Stimulated activated CD4-positive, alpha-beta T cell treated with anti-CD3 and anti-CD28 coated beads, Interleukin-2, amount 100 ng/mL, for 4 hours (primary cell): ENCODE results near the gene ZNF362.

Experiments
- DNase-seq: peaks from one replicate; pipeline ENCODE4 v3.0.0-alpha.2; 2020; ENCODE audit warnings: low read depth

ZNF362 gene

GRCh38 chr1:33268927-33269610 is 12.8 kb downstream of the ZNF362 start:
- DNase-seq: no peak

DNA sequence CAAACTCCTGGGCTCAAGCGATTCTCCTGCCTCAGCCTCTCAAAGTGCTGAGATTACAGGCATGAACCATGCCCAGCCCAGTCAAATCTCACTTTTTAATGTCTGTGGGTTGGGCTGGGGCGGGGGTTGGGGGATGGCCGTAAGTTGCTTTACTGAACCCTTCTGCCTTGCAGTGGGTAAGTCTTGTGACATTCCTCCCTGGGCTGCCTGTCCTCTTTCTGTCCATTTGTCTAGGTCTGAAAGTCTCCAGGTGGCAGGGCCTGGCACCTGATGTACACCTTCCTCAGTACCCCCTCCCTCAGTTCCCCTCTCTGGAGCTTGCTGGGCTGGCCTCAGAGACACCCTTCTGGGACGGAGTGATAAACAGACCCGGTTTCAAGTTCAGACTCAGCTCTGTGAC is 13.3 kb downstream of the ZNF362 start:
- DNase-seq: no peak

DNA sequence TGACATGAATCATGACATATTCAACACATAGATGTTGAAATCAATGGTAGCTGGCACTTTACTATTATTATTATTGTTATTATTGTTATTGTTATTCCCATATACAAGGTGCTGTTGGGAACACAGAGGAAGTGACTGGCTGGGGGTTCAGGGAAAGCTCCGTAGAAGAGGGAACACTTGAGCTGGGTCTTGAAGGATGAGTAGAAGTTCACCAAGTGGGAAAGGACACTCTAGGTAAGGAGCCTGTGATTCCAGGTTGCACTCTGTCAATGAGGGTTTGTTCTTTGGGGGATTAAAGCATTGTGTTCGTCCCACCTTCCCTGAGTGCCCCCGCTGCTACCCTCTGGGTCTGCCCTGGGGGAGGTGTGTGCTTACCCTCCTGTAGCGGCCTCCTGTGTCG is 14.1 kb downstream of the ZNF362 start:
- DNase-seq: no peak

- no peak for DNase-seq
These were observed 14.6 kb downstream of the ZNF362 start for GRCh38 chr1:33270808-33271465.

DNA sequence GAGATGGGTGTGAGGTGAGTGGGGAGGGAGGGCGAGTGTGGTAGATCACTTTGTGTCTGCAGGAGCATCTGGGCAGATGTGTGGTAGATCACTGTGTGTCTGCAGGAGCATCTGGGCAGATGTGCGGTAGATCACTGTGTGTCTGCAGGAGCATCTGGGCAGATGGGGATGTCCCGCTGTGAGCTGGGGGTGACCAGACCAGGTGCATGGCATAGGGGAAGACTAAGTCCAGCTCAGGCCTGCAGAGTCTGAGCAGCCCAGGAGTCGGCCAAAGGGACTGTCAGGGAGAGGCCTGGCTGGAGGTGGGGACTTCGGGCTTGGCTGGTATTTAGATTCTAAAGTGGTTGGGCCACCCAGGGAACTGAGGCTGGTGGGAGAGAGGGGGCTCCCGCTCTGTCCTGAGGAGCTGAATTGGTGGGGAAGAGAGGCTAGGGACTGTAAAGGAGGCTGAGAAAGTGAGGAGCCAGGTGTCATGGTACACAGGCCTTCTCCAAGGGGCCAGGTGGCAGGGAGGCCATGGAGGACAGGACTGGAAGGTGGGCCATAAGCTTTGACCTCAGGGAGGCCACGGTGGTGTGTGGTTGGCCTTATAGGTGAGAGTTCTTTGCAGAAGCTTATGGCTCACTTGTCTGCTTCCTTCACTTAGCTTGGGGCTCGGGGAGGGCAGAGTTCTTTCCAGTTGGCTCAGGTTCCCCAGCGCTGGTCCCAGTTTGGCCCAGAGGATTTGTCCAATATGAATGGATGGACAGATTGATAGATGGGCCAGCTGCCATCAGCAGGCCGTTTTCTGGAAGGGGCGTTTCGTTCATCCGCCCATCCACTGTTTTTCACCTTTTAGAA is 15.6 kb downstream of the ZNF362 start:
- no peak for DNase-seq

- no peak for DNase-seq
These were observed 16.2 kb downstream of the ZNF362 start for GRCh38 chr1:33272509-33272908.

GRCh38 chr1:33272930-33273329 is 16.6 kb downstream of the ZNF362 start:
- DNase-seq: no peak

- no peak for DNase-seq
These were observed 17.1 kb downstream of the ZNF362 start for GRCh38 chr1:33273406-33273805.

DNA sequence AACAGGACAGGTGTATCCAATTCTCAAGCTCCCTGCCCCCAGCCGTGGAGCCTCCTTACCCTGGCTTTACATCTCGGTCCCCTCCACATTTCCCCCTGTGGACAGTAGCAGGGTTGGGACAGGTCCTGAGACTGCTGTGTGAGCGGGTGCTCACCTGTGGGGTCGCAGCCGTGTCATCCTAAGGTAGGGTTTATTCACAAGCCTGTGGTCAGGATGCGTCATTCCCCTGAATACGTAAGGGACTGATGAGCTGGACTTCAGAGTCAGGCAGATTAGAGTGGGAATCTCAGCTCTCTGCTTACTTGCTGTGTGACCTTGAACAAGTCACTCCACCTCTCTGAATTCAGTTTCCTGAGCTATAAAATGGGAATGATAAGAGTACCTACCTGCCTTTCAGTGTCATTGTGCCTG is 17.7 kb downstream of the ZNF362 start:
- no peak for DNase-seq

DNA sequence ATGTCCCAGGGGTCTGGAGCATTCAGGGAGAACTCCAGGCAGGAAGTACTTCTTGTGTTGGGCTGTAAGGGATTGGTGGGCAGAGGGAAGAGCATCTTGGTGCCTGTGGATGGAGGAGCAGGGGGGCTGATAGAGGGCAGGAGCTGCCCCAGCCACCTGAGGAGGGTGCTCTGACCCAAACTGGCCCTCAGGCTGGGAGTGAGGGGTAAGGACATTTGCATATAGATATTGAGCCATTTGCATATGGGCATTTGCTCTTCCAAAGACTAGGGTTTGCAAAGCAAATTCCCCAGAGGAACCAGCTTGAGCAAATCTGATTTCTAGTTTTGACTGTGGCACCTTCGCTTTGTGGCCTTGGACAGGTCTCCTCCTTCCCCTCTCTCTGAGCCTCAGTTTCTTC is 18.2 kb downstream of the ZNF362 start:
- DNase-seq: no peak

GRCh38 chr1:33275195-33275594 is 18.9 kb downstream of the ZNF362 start:
- DNase-seq: no peak

DNA sequence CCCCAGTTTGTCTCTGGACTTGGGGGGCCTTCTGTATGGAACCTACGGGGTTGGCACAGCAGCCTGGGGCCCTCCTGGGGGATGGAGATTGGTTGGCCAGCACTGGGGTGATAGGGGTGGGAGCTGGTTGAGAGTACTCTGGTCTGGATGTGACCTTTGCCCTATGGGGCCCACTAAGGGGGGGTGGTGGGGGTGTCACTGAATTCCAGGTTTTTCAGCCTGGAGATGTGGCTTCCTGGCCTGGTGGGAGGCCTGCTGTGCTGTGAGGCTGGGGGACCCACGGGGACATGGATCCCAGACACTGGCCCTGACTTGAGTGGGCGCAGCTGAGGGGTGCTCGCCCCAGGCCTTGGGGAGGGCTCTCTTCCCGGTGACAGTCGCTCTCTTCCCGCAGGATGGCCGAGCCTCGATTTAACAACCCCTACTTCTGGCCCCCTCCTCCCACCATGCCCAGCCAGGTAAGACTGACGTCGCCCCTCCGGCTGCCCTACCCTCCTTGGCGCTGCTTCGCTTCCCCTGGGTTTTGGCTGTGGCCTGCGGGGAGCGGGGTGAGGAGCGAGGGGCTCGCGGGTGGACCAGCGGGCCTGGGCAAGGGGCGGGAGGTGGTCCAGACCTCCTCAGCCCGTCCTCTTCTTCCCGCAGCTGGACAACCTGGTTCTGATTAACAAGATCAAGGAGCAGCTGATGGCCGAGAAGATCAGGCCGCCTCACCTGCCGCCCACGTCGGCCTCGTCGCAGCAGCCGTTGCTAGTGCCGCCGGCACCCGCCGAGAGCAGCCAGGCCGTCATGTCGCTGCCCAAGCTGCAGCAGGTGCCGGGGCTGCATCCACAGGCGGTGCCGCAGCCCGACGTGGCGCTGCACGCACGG is 19.6 kb downstream of the ZNF362 start:
- no peak for DNase-seq

GRCh38 chr1:33276573-33277298 is 20.4 kb downstream of the ZNF362 start:
- DNase-seq: no peak

GRCh38 chr1:33277488-33278084 is 21.3 kb downstream of the ZNF362 start:
- DNase-seq: no peak

GRCh38 chr1:33280091-33280661 is 23.9 kb downstream of the ZNF362 start:
- DNase-seq: no peak

DNA sequence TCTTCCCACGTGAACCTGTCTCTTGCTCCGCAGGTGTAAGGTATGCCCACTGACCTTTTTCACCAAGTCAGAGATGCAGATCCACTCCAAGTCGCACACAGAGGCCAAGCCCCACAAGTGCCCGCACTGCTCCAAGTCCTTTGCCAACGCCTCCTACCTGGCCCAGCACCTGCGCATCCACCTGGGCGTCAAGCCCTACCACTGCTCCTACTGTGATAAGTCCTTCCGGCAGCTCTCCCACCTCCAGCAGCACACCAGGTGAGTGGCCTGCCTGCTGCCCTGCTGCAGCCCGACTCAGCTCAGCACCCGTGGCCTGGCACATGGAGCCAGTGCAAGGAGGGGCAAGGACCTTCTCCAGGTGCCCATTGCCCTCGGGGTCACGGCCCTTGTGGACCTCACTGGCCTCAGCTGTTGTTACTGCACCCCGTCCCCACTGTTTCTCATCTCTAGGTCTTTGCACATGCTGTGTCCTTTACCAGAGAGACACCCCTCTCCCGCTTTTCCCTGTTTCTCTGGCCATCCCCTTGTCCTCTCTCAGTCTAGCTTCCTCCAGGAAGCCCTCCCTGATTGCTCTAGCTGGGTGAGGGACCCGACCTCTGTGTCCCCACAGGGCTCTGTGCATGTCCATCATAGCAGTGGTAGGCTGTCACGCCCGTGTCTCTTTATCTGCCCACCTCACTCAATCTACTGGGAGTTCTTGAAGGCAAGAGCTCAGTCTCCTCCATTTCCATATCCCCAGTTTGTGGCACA is 25.4 kb downstream of the ZNF362 start:
- DNase-seq: no peak

- no peak for DNase-seq
These were observed 26.5 kb downstream of the ZNF362 start for GRCh38 chr1:33282791-33283190.

DNA sequence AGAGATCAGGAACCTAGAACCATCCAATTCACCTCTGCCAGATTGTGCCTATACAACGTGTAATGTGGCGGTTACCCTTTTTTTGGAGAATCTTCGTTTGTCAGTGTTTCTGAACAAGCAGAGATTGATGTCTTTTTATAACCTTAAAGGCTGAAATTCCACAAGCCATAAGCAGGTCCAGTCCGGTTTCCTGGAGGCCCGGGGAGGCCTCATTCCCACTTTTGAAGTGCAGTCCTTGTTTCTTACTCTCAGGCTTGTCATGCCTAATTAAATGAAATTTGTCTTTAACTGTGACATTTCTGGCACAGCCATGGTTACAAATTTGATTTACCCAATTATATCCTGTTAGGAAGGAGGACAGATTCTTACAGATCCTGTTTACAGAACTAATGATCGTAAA is 27.8 kb downstream of the ZNF362 start:
- no peak for DNase-seq

- DNase-seq: no peak
These were observed 30.3 kb downstream of the ZNF362 start for GRCh38 chr1:33286451-33287185.
